SK-N-SH treated with all-trans-retinoic acid at 6 μM for 48 hours (cell line): Measurements from ENCODE around the gene TBC1D7.

Experiments used
- ATAC-seq: fragments of 200-7000 bp; cut with Tn5 transposase; 3 replicates; pipeline ENCODE4 v1.9.1; 2020; ENCODE audit warnings: mild to moderate bottlenecking, moderate library complexity
- ARNTL ChIP-seq: fragments of 450-650 bp; formaldehyde crosslinking; IDR thresholded peaks from 2 replicates; pipeline ENCODE4 v1.5.0; 2020; ENCODE audit warnings: low read depth, mild to moderate bottlenecking, moderate library complexity, borderline replicate concordance
- BACH2 ChIP-seq: fragments of 250-450 bp; sonication (Bioruptor Pico); IDR thresholded peaks from 2 replicates; pipeline ENCODE4 v1.9.0; 2021; ENCODE audit warnings: mild to moderate bottlenecking, borderline replicate concordance
- CREB5 ChIP-seq: fragments of 250-450 bp; sonication (Bioruptor Pico); IDR thresholded peaks from 2 replicates; pipeline ENCODE4 v1.5.1; 2020; ENCODE audit warnings: low read depth, mild to moderate bottlenecking, moderate library complexity
- CSDC2 ChIP-seq: fragments of 250-450 bp; sonication (Bioruptor Pico); IDR thresholded peaks from 2 replicates; pipeline ENCODE4 v1.5.0; 2020; ENCODE audit warnings: mild to moderate bottlenecking, moderate library complexity
- ESRRG ChIP-seq: fragments of 250-450 bp; sonication (Bioruptor Pico); IDR thresholded peaks from 2 replicates; pipeline ENCODE4 v1.6.1; 2021; ENCODE audit warnings: mild to moderate bottlenecking
- GLIS3 ChIP-seq: fragments of 250-450 bp; sonication (Bioruptor Pico); IDR thresholded peaks from 2 replicates; pipeline ENCODE4 v1.5.0; 2020; ENCODE audit warnings: mild to moderate bottlenecking, moderate library complexity
- ISL1 ChIP-seq: fragments of 250-450 bp; sonication (Bioruptor Pico); IDR thresholded peaks from 2 replicates; pipeline ENCODE4 v2.1.2; 2022; ENCODE audit warnings: mild to moderate bottlenecking, moderate library complexity
- OSR1 ChIP-seq: fragments of 250-450 bp; sonication (Bioruptor Pico); IDR thresholded peaks from 2 replicates; pipeline ENCODE4 v1.8.0; 2022; ENCODE audit warnings: moderate library complexity, mild to moderate bottlenecking, inconsistent platforms
- PATZ1 ChIP-seq: fragments of 250-450 bp; sonication (Bioruptor Pico); IDR thresholded peaks from 2 replicates; pipeline ENCODE4 v1.8.0; 2020; ENCODE audit warnings: mild to moderate bottlenecking, moderate library complexity, borderline replicate concordance
- POU6F1 ChIP-seq: fragments of 250-450 bp; sonication (Bioruptor Pico); IDR thresholded peaks from 2 replicates; pipeline ENCODE4 v1.8.0; 2021; ENCODE audit warnings: low read depth, mild to moderate bottlenecking, moderate library complexity, borderline replicate concordance
- PPARA ChIP-seq: fragments of 250-450 bp; sonication (Bioruptor Pico); IDR thresholded peaks from 2 replicates; pipeline ENCODE4 v1.5.0; 2020; ENCODE audit warnings: mild to moderate bottlenecking, borderline replicate concordance
- RARB ChIP-seq: fragments of 250-450 bp; sonication (Bioruptor Pico); IDR thresholded peaks from 2 replicates; pipeline ENCODE4 v1.8.0; 2021; ENCODE audit warnings: mild to moderate bottlenecking, moderate library complexity
- SNAI2 ChIP-seq: fragments of 250-450 bp; sonication (Bioruptor Pico); IDR thresholded peaks from 2 replicates; pipeline ENCODE4 v1.5.0; 2020; ENCODE audit warnings: mild to moderate bottlenecking, moderate library complexity
- TCF4 ChIP-seq: fragments of 250-450 bp; sonication (Bioruptor Pico); IDR thresholded peaks from 2 replicates; pipeline ENCODE4 v1.8.0; 2021; ENCODE audit warnings: mild to moderate bottlenecking, moderate library complexity, borderline replicate concordance
- TOX ChIP-seq: fragments of 250-450 bp; sonication (Bioruptor Pico); IDR thresholded peaks from 2 replicates; pipeline ENCODE4 v1.8.0; 2021; ENCODE audit warnings: mild to moderate bottlenecking, moderate library complexity, borderline replicate concordance
- ZC3H10 ChIP-seq: fragments of 250-450 bp; sonication (Bioruptor Pico); IDR thresholded peaks from 2 replicates; pipeline ENCODE4 v1.5.1; 2021; ENCODE audit warnings: mild to moderate bottlenecking, moderate library complexity
- ZFP30 ChIP-seq: fragments of 450-650 bp; formaldehyde crosslinking; IDR thresholded peaks from 2 replicates; pipeline ENCODE4 v1.5.0; 2022; ENCODE audit warnings: mild to moderate bottlenecking, moderate library complexity
- ZNF565 ChIP-seq: fragments of 450-650 bp; formaldehyde crosslinking; conservative IDR thresholded peaks from 2 replicates; pipeline ENCODE4 v1.5.0; 2020; ENCODE audit warnings: low read depth, mild to moderate bottlenecking, moderate library complexity
- ZNF70 ChIP-seq: fragments of 450-650 bp; formaldehyde crosslinking; IDR thresholded peaks from 2 replicates; pipeline ENCODE4 v1.5.0; 2020; ENCODE audit warnings: mild to moderate bottlenecking, moderate library complexity
- ZNF8 ChIP-seq: fragments of 450-650 bp; formaldehyde crosslinking; IDR thresholded peaks from 2 replicates; pipeline ENCODE4 v1.5.0; 2020; ENCODE audit warnings: mild to moderate bottlenecking, moderate library complexity
- TF ChIP-seq, protein P1 (sequence below): fragments of 250-450 bp; sonication (Bioruptor Pico); IDR thresholded peaks from 2 replicates; pipeline ENCODE4 v1.5.1; 2021; ENCODE audit warnings: mild to moderate bottlenecking, moderate library complexity

Gene TBC1D7

GRCh38 chr6:13358511-13358910 is 30.2 kb upstream of the TBC1D7 start:
- ATAC-seq: no peak
- no peak for TF ChIP-seq ZNF565 (CRISPR knock-in tag)
- no peak for TF ChIP-seq RARB
- no peak for TF ChIP-seq OSR1 (CRISPR knock-in tag)
- no peak for TF ChIP-seq CREB5
- TF ChIP-seq ZNF8 (CRISPR knock-in tag): no peak
- no peak for TF ChIP-seq ESRRG (CRISPR knock-in tag)
- TF ChIP-seq ZC3H10: no peak
- no peak for TF ChIP-seq ARNTL (CRISPR knock-in tag)
- no peak for TF ChIP-seq PPARA (CRISPR knock-in tag)
- no peak for TF ChIP-seq ISL1 (CRISPR knock-in tag)
- TF ChIP-seq BACH2 (CRISPR knock-in tag): no peak
- no peak for TF ChIP-seq PATZ1 (CRISPR knock-in tag)
- TF ChIP-seq TOX (CRISPR knock-in tag): no peak
- no peak for TF ChIP-seq GLIS3 (CRISPR knock-in tag)
- no peak for TF ChIP-seq SNAI2 (CRISPR knock-in tag)
- TF ChIP-seq, protein P1, sequence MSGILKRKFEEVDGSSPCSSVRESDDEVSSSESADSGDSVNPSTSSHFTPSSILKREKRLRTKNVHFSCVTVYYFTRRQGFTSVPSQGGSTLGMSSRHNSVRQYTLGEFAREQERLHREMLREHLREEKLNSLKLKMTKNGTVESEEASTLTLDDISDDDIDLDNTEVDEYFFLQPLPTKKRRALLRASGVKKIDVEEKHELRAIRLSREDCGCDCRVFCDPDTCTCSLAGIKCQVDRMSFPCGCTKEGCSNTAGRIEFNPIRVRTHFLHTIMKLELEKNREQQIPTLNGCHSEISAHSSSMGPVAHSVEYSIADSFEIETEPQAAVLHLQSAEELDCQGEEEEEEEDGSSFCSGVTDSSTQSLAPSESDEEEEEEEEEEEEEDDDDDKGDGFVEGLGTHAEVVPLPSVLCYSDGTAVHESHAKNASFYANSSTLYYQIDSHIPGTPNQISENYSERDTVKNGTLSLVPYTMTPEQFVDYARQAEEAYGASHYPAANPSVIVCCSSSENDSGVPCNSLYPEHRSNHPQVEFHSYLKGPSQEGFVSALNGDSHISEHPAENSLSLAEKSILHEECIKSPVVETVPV (CRISPR knock-in tag): no peak

DNA sequence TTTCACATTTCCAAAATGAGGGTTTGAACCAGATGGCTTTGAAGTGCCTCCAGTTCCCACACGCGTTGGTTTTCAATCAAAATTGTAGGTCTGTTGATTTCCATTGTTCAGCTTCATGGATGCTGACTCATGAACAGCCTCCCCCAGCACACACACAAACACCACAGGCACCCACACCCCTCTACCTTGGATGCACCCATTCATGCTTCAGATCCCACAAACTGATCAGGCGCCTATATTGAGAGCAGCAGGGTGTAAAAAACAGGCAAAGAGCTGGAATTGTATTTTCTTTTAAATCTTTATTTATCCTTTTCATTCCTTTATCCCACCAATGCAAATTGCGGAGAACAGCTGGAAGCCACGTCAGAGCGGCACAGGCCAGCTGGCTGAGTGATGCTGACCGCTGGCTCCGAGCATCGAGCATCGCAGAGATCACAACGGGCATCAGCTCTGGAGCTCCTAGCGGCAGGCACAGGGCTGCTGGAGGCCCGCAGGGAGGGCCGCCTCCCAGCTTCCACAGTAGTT is 29.3 kb upstream of the TBC1D7 start:
- TF ChIP-seq BACH2 (CRISPR knock-in tag) (no peak), ARNTL (CRISPR knock-in tag) (no peak), TCF4 (CRISPR knock-in tag) (no peak), ZNF70 (no peak), ESRRG (CRISPR knock-in tag) (no peak), RARB (no peak), ZC3H10 (no peak), ZNF8 (CRISPR knock-in tag) (no peak), CSDC2 (CRISPR knock-in tag) (no peak), CREB5 (no peak), POU6F1 (no peak), PPARA (CRISPR knock-in tag) (no peak), TOX (CRISPR knock-in tag) (no peak), OSR1 (CRISPR knock-in tag) (no peak)
- ATAC-seq: no peak

DNA sequence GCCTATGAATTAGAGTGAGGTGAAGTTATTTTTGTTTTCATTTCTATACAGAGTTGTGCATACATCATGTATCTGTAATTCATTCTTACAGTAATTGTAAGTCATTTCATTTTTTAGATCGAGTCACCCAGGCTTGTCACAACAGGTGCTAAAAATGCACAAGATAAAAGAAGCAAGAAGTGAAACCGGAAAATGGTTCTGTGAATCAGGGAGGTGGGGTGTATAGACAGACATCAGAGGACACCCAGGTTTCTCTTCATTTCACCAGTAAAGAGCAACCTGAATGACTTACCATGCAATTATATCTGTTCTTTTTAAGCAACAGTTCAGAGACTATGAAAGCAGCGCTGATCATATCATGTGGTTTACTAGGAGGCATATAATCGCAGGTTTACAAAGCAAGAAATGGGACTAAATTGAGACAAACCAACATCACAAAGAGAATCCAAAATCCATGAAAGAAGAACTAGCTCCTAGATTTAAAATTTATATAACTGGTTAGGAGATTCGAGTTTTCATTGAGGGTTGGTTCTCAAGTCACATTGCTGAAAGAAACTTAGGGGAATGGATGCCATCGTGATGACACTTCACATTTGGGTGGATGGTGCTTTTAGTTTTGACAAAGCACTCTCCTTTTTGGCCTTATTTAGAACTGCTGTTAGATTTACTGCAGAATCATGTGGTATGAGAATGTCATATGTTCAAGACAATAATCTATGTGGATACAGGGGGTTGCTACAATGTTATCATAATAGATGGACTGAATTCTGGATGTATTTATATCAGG is 27.9 kb upstream of the TBC1D7 start:
- no peak; the same call in 2 of the 3 replicates for ATAC-seq
- TF ChIP-seq POU6F1 (no peak), PPARA (CRISPR knock-in tag) (no peak), CSDC2 (CRISPR knock-in tag) (no peak), ZNF70 (no peak), TOX (CRISPR knock-in tag) (no peak), ZFP30 (no peak), TCF4 (CRISPR knock-in tag) (no peak), ZNF565 (CRISPR knock-in tag) (no peak), ESRRG (CRISPR knock-in tag) (no peak), ZNF8 (CRISPR knock-in tag) (no peak), ISL1 (CRISPR knock-in tag) (no peak), RARB (no peak), ARNTL (CRISPR knock-in tag) (no peak), GLIS3 (CRISPR knock-in tag) (no peak), ZC3H10 (no peak), BACH2 (CRISPR knock-in tag) (no peak)
- TF ChIP-seq, protein P1 (CRISPR knock-in tag): no peak
